OCI-LY7 (cell line): Measurements from ENCODE around the gene GPR52. TPM values are rescaled to one million over a fixed set of nuclear protein-coding genes. Genes with fewer than 3 reads are reported as not detected.
"Not testable (repeated sequence)": the region's sequence is repeated elsewhere in the genome, so short reads cannot be mapped to it uniquely, and the experiment has no call there.

Experiments used
- BruUV-seq: library from RNA; stranded (reverse); fragments of 400-500 nt; replicated peaks from 2 replicates; lab custom pipeline; 2021; lab: Mats Ljungman, UMichigan
- CTCF ChIA-PET: fragments of 300-600 bp; sonication (Branson Sonifier 250); formaldehyde crosslinking; loops from one replicate; lab custom pipeline; 2022; ENCODE audit warnings: antibody characterized with exemption; ENCODE audit not compliant: unreplicated experiment; lab: Charles Lee
- POLR2A ChIA-PET: fragments of 300-600 bp; sonication (Branson Sonifier 250); formaldehyde crosslinking; loops from one replicate; lab custom pipeline; 2022; ENCODE audit warnings: antibody characterized with exemption; lab: Charles Lee
- DNase-seq: peaks from one replicate; pipeline ENCODE4 v3.0.0-alpha.2; 2015; ENCODE audit warnings: low spot score
- H2AFZ ChIP-seq: fragments of 200-600 bp; sonication (generic), shearing (Covaris generic); 2 replicates; pipeline ENCODE4 v1.6.1; 2014; ENCODE audit warnings: mild to moderate bottlenecking, antibody characterized with exemption, low read length, moderate library complexity
- H3K27ac ChIP-seq: fragments of 200-600 bp; sonication (generic); 2 replicates; pipeline ENCODE4 v1.5.1; 2014; ENCODE audit warnings: mixed run types, low read depth, mild to moderate bottlenecking, moderate library complexity, low read length, inconsistent platforms; ENCODE audit not compliant: poor library complexity, severe bottlenecking
- H3K36me3 ChIP-seq: fragments of 200-600 bp; sonication (generic); 2 replicates; pipeline ENCODE4 v1.6.1; 2014; ENCODE audit warnings: mild to moderate bottlenecking, antibody characterized with exemption, low read length, moderate library complexity, mixed read lengths; ENCODE audit not compliant: insufficient read depth
- H3K4me1 ChIP-seq: fragments of 200-600 bp; sonication (generic); 2 replicates; pipeline ENCODE4 v1.5.1; 2014; ENCODE audit warnings: mild to moderate bottlenecking, low read length; ENCODE audit not compliant: insufficient read depth, poor library complexity, severe bottlenecking
- H3K4me2 ChIP-seq: fragments of 200-600 bp; sonication (generic); 2 replicates; pipeline ENCODE4 v1.6.1; 2014; ENCODE audit warnings: mild to moderate bottlenecking, low read length
- H3K4me3 ChIP-seq: fragments of 200-600 bp; sonication (generic); 2 replicates; pipeline ENCODE4 v1.5.1; 2014; ENCODE audit warnings: mild to moderate bottlenecking, low read depth, low read length; ENCODE audit not compliant: poor library complexity, severe bottlenecking
- H3K79me2 ChIP-seq: fragments of 200-600 bp; sonication (generic); 2 replicates; pipeline ENCODE4 v1.6.1; 2016; ENCODE audit warnings: low read depth, mild to moderate bottlenecking, low read length, moderate library complexity, mixed read lengths; ENCODE audit not compliant: insufficient read depth
- H3K9me2 ChIP-seq: fragments of 200-600 bp; sonication (generic); 2 replicates; pipeline ENCODE4 v1.6.1; 2016; ENCODE audit warnings: mild to moderate bottlenecking, low read length, mixed read lengths; ENCODE audit not compliant: insufficient read depth
- H3K9me3 ChIP-seq: fragments of 200-600 bp; sonication (generic); 2 replicates; pipeline ENCODE4 v1.6.1; 2014; ENCODE audit warnings: mild to moderate bottlenecking, mixed run types, low read length, mixed read lengths
- H4K20me1 ChIP-seq: fragments of 200-600 bp; sonication (generic); 2 replicates; pipeline ENCODE4 v1.6.1; 2014; ENCODE audit warnings: mild to moderate bottlenecking, antibody characterized with exemption, low read length, moderate library complexity, mixed read lengths; ENCODE audit not compliant: insufficient read depth
- EZH2phosphoT487 ChIP-seq: fragments of 200-600 bp; sonication (generic); IDR thresholded peaks from 2 replicates; pipeline ENCODE4 v1.6.1; 2018; ENCODE audit warnings: low read depth, borderline replicate concordance, mild to moderate bottlenecking, mixed run types, antibody characterized with exemption, low read length, moderate library complexity, mixed read lengths
- intact Hi-C: fragments of 100-400 bp; cut with micrococcal nuclease; formaldehyde crosslinking; loops from one replicate; pipeline ENCODE4 v1.10.0; 2022; ENCODE audit not compliant: unreplicated experiment
- total RNA-seq, 2 experiments: library from RNA; depleted of rRNA in 1 of 2; stranded (reverse); fragments of >200 nt in 1 of 2; shearing (Covaris generic) in 1 of 2; gene quantifications; 2 replicates each; pipeline ENCODE4 v1.2.3, GENCODE V29; 2014 to 2022
- TF ChIP-seq, protein P1 (sequence below): fragments of 200-600 bp; sonication (generic); conservative IDR thresholded peaks from 2 replicates; pipeline ENCODE4 v1.5.1; 2014; ENCODE audit warnings: mild to moderate bottlenecking, antibody characterized with exemption, low read length, moderate library complexity, mixed read lengths

The GPR52 gene
- total RNA-seq, 2 experiments from 2014 or later: 5.4 to 9.7 TPM

DNA sequence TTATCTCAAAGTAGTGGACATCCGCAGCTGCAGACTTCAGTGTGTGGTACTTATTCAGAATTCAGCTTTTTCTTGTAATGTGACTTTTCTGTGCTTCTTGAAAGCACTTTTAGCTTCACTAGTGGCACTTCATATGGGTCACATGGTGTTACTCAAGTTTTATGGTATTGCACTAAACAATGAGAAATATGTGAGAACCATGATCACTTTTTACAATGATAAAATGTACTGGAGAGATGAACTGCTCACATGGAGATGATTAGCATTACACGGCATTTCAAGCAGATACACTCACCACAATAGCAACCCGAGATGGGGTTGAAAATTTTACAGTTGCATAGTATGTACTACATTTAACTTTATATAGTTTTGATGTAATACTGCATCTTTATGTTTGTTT lies 40.1 kb upstream of the GPR52 start:
- POLR2A ChIA-PET: interaction anchor here (0.7 to 0.8 kb wide), 2 partner anchors 8 to 66 kb away, joined by 3 read pairs; no protein-coding TSS in a partner anchor
- CTCF ChIA-PET: no interaction called here
- Histone ChIP-seq H2AFZ (no peak overlapping the region), H3K27ac (no peak overlapping the region), H3K79me2 (no peaks in the 10 kb centered on the region), H4K20me1 (no peaks in the 10 kb centered on the region), H3K4me1 (no peaks in the 10 kb centered on the region), H3K4me3 (no peak overlapping the region), H3K9me2 (no peaks in the 10 kb centered on the region), H3K36me3 (no peaks in the 10 kb centered on the region; the same call in 1 of the 2 replicates), H3K4me2 (no peak overlapping the region), H3K9me3 (no peaks in the 10 kb centered on the region)
- DNase-seq: no peak
- no TSS peak for BruUV-seq
- intact Hi-C loops: no loop called here
- TF ChIP-seq EZH2phosphoT487: no peak
- TF ChIP-seq, protein P1, sequence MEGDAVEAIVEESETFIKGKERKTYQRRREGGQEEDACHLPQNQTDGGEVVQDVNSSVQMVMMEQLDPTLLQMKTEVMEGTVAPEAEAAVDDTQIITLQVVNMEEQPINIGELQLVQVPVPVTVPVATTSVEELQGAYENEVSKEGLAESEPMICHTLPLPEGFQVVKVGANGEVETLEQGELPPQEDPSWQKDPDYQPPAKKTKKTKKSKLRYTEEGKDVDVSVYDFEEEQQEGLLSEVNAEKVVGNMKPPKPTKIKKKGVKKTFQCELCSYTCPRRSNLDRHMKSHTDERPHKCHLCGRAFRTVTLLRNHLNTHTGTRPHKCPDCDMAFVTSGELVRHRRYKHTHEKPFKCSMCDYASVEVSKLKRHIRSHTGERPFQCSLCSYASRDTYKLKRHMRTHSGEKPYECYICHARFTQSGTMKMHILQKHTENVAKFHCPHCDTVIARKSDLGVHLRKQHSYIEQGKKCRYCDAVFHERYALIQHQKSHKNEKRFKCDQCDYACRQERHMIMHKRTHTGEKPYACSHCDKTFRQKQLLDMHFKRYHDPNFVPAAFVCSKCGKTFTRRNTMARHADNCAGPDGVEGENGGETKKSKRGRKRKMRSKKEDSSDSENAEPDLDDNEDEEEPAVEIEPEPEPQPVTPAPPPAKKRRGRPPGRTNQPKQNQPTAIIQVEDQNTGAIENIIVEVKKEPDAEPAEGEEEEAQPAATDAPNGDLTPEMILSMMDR: no peak

DNA sequence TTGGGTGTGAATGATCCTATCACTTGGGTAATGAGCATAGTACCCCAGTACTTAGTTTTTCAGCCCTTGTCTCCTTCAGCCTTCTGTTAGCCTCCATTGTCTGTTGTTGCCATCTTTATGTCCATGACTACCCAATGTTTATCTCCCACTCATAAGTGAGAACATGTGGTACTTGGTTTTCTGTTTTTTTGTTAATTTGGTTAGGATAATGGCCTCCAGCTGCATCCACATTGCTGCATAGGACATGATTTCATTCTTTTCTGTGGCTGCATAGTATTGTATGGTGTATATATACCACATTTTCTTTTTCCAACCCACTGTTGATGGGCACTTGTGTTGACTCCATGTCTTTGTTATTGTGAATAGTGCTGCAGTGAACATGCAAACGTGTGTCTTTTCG lies 39.6 kb upstream of the GPR52 start:
- Histone ChIP-seq H3K4me3 (no peak overlapping the region), H3K4me2 (no peak overlapping the region), H3K79me2 (no peaks in the 10 kb centered on the region), H3K36me3 (no peaks in the 10 kb centered on the region; the same call in 1 of the 2 replicates), H3K4me1 (no peaks in the 10 kb centered on the region), H3K9me3 (no peaks in the 10 kb centered on the region), H3K27ac (no peak overlapping the region), H3K9me2 (no peaks in the 10 kb centered on the region), H4K20me1 (no peaks in the 10 kb centered on the region), H2AFZ (no peak overlapping the region)
- POLR2A ChIA-PET: no interaction called here
- no peak for DNase-seq
- CTCF ChIA-PET: no interaction called here
- TF ChIP-seq EZH2phosphoT487: no peak
- TF ChIP-seq, protein P1: no peak
- BruUV-seq: no TSS peak
- intact Hi-C loops: no loop called here

DNA sequence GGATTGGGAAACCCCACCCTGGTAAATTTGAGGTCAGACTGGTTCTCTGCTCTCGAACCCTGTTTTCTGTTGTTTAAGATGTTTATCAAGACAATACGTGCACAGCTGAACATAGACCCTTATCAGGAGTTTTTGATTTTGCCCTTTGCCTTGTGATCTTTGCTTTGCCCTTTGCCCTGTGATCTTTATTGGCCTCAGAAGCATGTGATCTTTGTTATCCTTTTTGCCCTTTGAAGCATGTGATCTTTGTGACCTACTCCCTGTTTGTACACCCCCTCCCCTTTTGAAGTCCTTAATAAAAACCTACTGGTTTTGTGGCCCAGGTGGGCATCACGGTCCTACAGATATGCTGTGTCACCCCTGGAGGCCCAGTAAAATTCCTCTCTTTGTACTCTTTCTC lies 38.0 kb upstream of the GPR52 start:
- H3K9me3 ChIP-seq, H3K36me3 ChIP-seq, DNase-seq, H2AFZ ChIP-seq, H3K79me2 ChIP-seq, H3K4me2 ChIP-seq, BruUV-seq, H4K20me1 ChIP-seq, H3K9me2 ChIP-seq, H3K4me1 ChIP-seq, intact Hi-C loops, CTCF ChIA-PET, H3K27ac ChIP-seq, H3K4me3 ChIP-seq, POLR2A ChIA-PET: not testable (repeated sequence)
